Measurements from ENCODE around the gene U2AF1L4.

The U2AF1L4 gene

DNA sequence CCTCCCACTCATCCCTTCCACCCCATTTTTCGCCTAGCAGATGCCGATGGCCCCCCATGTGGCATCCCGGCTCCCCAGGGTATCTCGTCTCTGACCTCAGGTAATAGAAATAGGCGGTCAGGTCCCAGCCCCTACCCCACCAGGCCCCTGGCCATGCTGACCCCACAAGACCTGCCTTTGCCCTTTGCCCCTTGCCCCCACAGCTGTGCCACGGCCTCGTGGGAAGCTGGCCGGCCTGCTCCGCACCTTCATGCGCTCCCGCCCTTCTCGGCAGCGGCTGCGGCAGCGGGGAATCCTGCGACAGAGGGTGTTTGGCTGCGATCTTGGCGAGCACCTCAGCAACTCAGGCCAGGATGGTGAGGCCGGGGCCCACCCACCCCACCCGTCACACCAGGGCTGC is 35.5 kb upstream of the U2AF1L4 start:
- in situ Hi-C loops (cut with HindIII; ENCODE audit: low sequenced_read_pairs): no loop called here
- no peak overlapping the region for H3K4me3 ChIP-seq (ENCODE audit: low read depth, low read length)
- DNase-seq (ENCODE audit: low read depth): no peak
- TF ChIP-seq, protein P1, sequence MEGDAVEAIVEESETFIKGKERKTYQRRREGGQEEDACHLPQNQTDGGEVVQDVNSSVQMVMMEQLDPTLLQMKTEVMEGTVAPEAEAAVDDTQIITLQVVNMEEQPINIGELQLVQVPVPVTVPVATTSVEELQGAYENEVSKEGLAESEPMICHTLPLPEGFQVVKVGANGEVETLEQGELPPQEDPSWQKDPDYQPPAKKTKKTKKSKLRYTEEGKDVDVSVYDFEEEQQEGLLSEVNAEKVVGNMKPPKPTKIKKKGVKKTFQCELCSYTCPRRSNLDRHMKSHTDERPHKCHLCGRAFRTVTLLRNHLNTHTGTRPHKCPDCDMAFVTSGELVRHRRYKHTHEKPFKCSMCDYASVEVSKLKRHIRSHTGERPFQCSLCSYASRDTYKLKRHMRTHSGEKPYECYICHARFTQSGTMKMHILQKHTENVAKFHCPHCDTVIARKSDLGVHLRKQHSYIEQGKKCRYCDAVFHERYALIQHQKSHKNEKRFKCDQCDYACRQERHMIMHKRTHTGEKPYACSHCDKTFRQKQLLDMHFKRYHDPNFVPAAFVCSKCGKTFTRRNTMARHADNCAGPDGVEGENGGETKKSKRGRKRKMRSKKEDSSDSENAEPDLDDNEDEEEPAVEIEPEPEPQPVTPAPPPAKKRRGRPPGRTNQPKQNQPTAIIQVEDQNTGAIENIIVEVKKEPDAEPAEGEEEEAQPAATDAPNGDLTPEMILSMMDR (IDR thresholded peaks at IDR 0.05; ENCODE audit: low read depth, low read length, missing control alignments): no peak

- in situ Hi-C loops (cut with HindIII; ENCODE audit: low sequenced_read_pairs): no loop called here
- DNase-seq (ENCODE audit: low read depth): no peak
- TF ChIP-seq, protein P1 (IDR thresholded peaks at IDR 0.05; ENCODE audit: low read depth, low read length, missing control alignments): no peak
- no peak overlapping the region for H3K4me3 ChIP-seq (ENCODE audit: low read depth, low read length)
These were observed 34.8 kb upstream of the U2AF1L4 start for GRCh38 chr19:35780058-35780457.

DNA sequence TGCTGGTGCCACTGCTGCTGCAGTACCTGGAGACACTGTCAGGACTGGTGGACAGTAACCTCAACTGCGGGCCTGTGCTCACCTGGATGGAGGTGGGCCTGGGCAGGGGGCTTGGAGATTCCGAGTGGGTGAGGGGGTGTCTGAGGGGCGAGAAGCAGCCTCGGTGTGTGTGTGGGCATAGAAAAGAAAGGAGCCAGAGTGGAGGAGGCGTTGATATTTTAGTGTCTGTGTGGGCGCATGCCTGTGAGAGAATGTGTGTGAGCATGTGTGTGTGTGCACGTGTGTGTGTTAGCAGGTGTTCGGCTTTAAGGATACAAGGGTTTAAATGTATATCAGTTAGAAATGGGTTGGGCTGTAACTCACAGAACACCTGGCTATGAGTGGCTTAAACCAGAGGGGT is 33.8 kb upstream of the U2AF1L4 start:
- no peak overlapping the region for H3K4me3 ChIP-seq (ENCODE audit: low read depth, low read length)
- TF ChIP-seq, protein P1 (IDR thresholded peaks at IDR 0.05; ENCODE audit: low read depth, low read length, missing control alignments): no peak
- in situ Hi-C loops (cut with HindIII; ENCODE audit: low sequenced_read_pairs): no loop called here
- DNase-seq (ENCODE audit: low read depth): no peak

DNA sequence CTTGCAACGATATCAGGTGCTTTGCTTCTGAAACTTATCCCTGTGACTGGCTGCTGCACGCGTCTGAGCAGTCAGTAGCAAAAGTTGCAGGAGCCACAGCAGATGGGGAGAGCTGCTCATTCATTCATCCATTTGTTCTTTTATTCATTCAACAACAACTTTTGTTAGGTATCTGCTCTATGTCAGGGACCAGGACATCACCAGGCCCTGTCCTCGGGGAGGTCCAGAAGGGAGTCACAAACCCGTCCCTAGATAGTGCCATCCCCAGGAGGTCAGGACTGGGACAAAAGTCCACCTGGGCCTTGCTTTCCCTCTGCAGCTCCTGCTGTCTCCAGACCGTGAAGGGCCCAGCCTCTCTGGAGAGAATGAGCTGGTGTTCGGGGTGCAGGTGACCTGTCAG is 32.7 kb upstream of the U2AF1L4 start:
- in situ Hi-C loops (cut with HindIII; ENCODE audit: low sequenced_read_pairs): no loop called here
- H3K4me3 ChIP-seq (ENCODE audit: low read depth, low read length): no peak overlapping the region
- no peak for DNase-seq (ENCODE audit: low read depth)
- TF ChIP-seq, protein P1 (IDR thresholded peaks at IDR 0.05; ENCODE audit: low read depth, low read length, missing control alignments): no peak

DNA sequence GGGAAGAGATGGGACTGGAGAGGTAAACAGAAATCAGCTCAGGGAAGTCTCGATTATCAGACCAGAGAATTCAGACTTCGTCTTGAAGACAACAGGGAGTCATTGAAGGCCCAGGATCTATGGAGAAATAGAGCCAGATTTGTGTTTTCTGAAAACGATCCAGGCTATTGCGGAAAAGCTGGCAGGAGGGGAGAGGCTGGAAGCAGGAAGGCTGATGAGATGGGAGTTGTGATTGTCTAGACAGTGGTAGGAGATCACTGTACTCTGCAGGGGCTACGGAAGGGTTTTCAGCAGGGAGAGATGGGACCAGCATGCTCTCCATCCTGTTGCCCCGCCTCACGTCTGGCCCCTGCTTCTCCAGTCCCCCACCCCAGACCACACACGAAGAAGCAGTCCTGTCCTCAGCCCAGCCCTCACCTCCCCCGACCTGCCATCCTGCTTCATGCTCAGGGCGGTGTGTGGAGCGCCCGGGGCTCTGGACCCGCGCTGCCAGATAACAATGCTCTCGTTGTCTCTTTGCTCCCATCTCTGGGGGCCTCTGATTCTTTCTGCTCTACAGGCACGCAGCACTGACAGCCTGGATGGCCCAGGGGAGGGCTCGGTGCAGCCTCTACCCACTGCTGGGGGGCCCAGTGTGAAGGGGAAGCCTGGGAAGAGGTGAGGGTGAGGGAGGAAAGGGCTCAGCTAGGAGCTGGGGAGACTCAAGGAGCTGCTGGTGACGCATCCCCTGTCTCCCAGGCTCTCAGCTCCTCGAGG is 32.0 kb upstream of the U2AF1L4 start:
- TF ChIP-seq, protein P1 (IDR thresholded peaks at IDR 0.05; ENCODE audit: low read depth, low read length, missing control alignments): no peak
- in situ Hi-C loops (cut with HindIII; ENCODE audit: low sequenced_read_pairs): no loop called here
- no peak for DNase-seq (ENCODE audit: low read depth)
- no peak overlapping the region for H3K4me3 ChIP-seq (ENCODE audit: low read depth, low read length)

DNA sequence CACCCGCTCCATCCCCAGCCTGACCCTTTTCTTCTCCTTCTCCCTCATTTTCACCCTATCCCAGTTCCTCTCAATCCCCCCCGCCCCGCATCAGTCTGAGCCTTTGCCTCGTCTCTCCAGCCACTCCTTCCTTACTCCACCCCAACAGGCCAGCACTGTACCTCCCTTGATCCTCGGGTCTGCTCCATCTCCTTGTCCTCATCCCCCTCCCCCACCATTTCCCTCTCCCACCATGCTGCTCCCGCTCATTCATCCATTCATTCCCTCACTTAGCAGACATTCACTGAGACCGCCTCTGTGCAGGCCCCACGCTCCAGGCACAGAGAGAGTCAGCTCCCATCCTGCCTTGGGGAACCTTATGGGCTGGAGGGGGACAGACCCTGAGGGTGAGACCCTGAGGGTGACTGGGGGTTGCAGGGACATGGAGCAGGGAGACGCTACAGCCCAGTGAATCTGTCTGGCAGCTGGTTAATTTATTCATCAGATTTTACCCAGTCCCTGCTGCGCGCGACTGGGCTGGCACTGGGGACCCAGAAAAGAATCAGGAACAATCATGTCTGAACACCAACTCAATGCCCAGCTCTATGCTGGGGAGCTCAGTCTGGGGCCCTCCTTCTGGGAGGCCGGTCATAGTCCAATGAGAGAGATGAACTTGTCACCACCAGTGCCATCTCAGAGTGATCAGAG is 31.0 kb upstream of the U2AF1L4 start:
- peak overlapping the region; percentile 66 for H3K4me3 ChIP-seq (ENCODE audit: low read depth, low read length)
- in situ Hi-C loops (cut with HindIII; ENCODE audit: low sequenced_read_pairs): no loop called here
- TF ChIP-seq, protein P1 (IDR thresholded peaks at IDR 0.05; ENCODE audit: low read depth, low read length, missing control alignments): no peak
- no peak for DNase-seq (ENCODE audit: low read depth)
